Measurements from ENCODE around the gene SH3RF3.

- TF ChIP-seq CTCF (IDR thresholded peaks at IDR 0.05; ENCODE audit: insufficient read depth, low read depth, low read length) (no peak), EZH2 (IDR thresholded peaks at IDR 0.05; ENCODE audit: insufficient read depth, low read length) (no peak)
Observed at GRCh38 chr2:109222422-109222821, 93.4 kb downstream of the SH3RF3 start.
